HEK293 (cell line): ENCODE data around the gene GRIK4.

Experiments
- ATF2 ChIP-seq: fragments of 450-650 bp; formaldehyde crosslinking; IDR thresholded peaks from 2 replicates; pipeline ENCODE4 v1.5.1; 2016; ENCODE audit warnings: missing biosample characterization, missing genetic modification characterization, low read depth
- CTCF ChIP-seq: fragments of 450-650 bp; formaldehyde crosslinking; IDR thresholded peaks from 2 replicates; pipeline ENCODE4 v1.5.1; 2016; ENCODE audit warnings: missing biosample characterization, missing genetic modification characterization
- KLF7 ChIP-seq: fragments of 450-650 bp; formaldehyde crosslinking; IDR thresholded peaks from 2 replicates; pipeline ENCODE4 v1.5.1; 2016; ENCODE audit warnings: missing biosample characterization, missing genetic modification characterization, borderline replicate concordance
- ZBTB1 ChIP-seq: fragments of 450-650 bp; formaldehyde crosslinking; IDR thresholded peaks from 2 replicates; pipeline ENCODE4 v1.5.1; 2016; ENCODE audit warnings: missing biosample characterization, missing genetic modification characterization
- ZBTB7A ChIP-seq: fragments of 450-650 bp; formaldehyde crosslinking; IDR thresholded peaks from 2 replicates; pipeline ENCODE4 v1.5.1; 2016; ENCODE audit warnings: low read depth, missing biosample characterization, missing genetic modification characterization
- ZNF19 ChIP-seq: fragments of 450-650 bp; formaldehyde crosslinking; IDR thresholded peaks from 2 replicates; pipeline ENCODE4; 2016; ENCODE audit warnings: missing biosample characterization, missing genetic modification characterization, low read depth
- ZNF600 ChIP-seq: fragments of 450-650 bp; formaldehyde crosslinking; IDR thresholded peaks from 2 replicates; pipeline ENCODE4 v1.5.1; 2016; ENCODE audit warnings: missing biosample characterization, missing genetic modification characterization
- ZNF777 ChIP-seq: fragments of 450-650 bp; formaldehyde crosslinking; IDR thresholded peaks from 2 replicates; pipeline ENCODE4 v1.5.1; 2017; ENCODE audit warnings: missing biosample characterization, missing genetic modification characterization, borderline replicate concordance

- TF ChIP-seq ZBTB1 (no peak), ZNF600 (tag by site-specific recombination) (no peak), CTCF (tag by site-specific recombination) (no peak), ZBTB7A (tag by site-specific recombination) (no peak), KLF7 (tag by site-specific recombination) (no peak), ZNF777 (tag by site-specific recombination) (no peak), ATF2 (no peak), ZNF19 (tag by site-specific recombination) (no peak)
Measured at GRCh38 chr11:120529214-120529613, 17.7 kb downstream of the GRIK4 start.
